Measurements from ENCODE around the gene AOC3.
"Not testable (repeated sequence)": the region's sequence is repeated elsewhere in the genome, so short reads cannot be mapped to it uniquely, and the experiment has no call there.

Gene AOC3

DNA sequence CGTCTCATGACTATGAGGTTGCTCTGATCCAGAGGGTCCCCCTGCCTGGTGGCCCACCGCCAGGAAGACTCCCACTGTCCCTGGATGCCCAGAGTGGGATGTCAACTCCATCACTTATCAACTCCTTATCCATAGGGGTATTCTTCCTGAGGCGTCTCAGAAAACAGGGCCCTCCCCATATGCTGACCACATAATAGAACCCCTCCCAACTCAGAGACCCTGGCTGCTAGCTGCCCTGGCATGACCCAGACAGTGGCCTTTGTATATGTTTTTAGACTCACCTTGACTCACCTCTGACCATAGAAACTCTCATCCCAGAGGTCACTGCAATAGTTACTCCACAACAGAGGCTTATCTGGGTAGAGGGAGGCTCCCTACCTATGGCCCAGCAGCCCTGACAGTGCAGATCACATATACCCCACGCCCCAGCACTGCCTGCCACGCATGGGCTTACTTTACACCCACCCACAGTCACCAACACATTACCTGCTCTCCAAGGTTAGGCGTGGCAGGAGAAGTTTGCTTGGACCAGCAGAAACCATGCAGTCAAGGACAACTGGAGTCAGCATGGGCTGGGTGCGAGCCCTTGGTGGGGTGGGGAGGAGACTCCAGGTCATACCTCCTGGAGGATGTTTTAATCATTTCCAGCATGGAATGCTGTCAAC lies 47.3 kb downstream of the AOC3 start:
- DNase-seq, result no peak

DNA sequence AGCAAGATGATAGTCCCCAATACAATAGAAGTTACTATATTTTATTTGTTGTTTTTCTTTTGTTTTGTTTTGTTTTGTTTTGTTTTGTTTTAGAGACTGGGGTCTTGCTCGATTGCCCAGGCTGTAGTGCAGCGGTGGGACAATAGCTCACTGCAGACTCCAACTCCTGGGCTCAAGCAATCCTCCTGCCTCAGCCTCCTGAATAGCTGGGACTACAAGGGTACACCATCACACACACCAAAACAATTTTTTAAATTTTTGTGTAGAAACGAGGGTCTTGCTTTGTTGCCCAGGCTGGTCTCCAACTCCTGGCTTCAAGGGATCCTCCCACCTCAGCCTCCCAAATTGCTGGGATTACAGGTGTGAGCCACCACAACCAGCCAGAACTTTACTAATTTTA lies 49.0 kb downstream of the AOC3 start:
- not testable (repeated sequence) for DNase-seq

DNA sequence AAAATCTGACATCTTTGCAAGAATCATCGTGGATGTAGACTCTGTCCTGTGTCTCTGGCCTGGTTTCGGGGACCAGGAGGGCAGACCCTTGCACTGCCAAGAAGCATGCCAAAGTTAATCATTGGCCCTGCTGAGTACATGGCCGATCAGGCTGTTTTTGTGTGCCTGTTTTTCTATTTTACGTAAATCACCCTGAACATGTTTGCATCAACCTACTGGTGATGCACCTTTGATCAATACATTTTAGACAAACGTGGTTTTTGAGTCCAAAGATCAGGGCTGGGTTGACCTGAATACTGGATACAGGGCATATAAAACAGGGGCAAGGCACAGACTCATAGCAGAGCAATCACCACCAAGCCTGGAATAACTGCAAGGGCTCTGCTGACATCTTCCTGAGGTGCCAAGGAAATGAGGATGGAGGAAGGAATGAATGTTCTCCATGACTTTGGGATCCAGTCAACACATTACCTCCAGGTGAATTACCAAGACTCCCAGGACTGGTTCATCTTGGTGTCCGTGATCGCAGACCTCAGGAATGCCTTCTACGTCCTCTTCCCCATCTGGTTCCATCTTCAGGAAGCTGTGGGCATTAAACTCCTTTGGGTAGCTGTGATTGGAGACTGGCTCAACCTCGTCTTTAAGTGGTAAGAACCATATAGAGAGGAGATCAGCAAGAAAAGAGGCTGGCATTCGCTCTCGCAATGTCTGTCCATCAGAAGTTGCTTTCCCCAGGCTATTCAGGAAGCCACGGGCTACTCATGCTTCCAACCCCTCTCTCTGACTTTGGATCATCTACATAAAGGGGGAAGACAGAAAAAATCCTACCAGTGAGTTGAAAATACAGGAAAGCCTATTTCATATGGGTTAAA lies 49.7 kb downstream of the AOC3 start, which contains the start of gene G6PC1:
G6PC1 (plus strand) TSS at position 340 of the 872 bp plus-strand sequence; CDS start at position 418, 78 bp downstream.
- DNase-seq, result no peak

DNA sequence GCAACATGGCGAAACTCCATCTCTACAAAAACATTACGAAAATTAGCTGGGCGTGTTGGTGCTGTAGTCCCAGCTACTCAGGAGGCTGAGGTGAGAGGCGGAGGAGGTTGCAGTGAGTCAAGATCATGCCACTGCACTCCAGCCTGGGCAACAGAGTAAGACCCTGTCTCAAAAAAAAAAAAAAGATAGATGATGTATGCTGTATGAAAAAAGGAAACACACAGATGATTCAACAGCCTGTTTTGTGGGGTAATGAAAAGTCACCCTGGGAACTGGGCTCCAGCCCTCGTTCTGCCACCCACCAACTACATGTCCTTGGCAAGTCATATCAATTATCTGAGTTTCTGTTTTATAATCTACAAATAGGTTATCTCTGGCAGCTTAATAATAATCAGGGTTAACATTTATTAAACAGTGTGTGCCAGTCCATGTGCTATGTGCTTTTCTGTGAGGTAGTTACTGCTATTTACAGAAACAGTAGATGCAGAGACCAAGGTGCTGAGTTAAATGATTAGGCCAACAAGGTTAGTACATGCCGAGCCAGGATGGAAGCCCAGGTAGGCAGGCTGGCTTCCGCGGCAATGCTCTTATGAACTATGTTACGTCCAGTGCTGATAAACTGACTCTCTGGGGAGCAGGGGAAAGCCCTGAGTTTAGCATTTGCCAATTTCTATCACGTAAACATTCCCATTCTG lies 50.7 kb downstream of the AOC3 start:
- no peak for DNase-seq

DNA sequence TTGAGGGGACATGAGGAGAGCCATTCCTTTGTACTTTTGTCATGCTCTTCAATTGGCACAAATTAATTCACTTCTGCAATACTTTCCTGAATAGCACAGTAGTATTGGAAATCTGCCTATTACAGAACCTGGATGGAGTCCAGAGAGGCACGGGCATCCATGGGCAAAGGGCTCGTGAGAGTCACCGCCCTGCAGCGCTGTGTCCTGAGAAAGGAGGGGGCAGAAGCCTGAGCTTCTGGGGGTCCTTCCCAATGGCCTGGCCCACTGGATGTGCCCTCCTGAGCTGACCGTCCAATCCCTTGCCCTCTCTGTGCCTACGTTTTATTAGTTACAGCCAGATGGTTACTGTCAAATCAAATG lies 53.1 kb downstream of the AOC3 start:
- no peak for DNase-seq

DNA sequence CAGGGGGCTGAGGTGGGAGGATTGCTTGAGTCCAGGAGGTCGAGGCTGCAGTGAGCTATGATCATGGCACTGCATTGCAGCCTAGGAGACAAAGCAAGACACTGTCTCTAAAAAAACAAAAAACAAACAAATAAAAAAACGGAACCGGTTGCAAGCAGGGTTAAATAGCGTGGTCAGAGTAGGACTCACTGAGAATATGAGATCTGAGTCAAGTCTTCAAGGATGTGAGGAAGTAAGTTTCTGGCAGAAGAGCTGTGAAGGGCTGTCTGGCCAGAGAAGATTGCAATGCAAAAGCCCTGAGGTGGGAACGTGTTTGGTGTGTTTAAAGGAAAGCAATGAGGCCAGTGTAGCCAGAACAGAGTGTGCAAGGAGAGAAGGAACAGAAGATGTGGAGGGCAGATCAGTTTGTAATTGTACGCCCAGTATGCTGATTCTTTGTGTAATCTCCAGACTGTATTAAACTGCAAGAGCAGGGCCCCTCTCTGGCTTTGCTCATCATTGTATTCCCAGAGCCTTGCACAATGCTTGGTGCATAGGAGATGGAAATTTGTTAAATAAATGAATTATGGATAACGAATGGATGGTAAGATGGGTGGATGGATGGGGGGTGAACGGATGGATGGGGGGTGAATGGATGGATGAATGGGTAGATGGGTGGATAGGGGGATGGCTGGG lies 55.9 kb downstream of the AOC3 start:
- DNase-seq, result no peak

Data from DMS 273 treated with DMSO at 0.1 percent for 48 hours (cell line).